RKO (cell line): ENCODE results near the gene RANBP3L.

Experiments
- DNase-seq: peaks from one replicate; pipeline ENCODE4 v3.0.0-alpha.2; 2016; ENCODE audit warnings: low spot score

RANBP3L gene

DNA sequence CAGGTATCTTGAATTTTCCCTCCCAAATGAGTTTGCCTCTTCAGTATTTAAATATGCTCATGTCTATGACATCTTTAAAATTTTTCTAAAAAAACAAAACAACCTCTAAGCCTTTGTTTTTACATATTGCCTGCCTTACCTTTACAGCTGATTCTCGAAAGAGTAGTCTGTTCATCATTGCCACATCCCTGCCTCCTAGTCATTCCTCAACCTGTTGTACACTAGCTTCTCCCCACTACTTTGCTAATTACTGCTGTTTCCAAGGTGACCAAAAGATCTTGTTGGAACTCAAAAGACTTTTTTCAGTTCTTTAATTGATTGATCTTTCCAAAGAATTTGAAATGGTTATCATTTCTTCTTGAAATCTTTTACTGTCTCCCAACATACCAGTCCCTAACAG, 58.0 kb downstream of the RANBP3L start:
- DNase-seq = no peak

DNA sequence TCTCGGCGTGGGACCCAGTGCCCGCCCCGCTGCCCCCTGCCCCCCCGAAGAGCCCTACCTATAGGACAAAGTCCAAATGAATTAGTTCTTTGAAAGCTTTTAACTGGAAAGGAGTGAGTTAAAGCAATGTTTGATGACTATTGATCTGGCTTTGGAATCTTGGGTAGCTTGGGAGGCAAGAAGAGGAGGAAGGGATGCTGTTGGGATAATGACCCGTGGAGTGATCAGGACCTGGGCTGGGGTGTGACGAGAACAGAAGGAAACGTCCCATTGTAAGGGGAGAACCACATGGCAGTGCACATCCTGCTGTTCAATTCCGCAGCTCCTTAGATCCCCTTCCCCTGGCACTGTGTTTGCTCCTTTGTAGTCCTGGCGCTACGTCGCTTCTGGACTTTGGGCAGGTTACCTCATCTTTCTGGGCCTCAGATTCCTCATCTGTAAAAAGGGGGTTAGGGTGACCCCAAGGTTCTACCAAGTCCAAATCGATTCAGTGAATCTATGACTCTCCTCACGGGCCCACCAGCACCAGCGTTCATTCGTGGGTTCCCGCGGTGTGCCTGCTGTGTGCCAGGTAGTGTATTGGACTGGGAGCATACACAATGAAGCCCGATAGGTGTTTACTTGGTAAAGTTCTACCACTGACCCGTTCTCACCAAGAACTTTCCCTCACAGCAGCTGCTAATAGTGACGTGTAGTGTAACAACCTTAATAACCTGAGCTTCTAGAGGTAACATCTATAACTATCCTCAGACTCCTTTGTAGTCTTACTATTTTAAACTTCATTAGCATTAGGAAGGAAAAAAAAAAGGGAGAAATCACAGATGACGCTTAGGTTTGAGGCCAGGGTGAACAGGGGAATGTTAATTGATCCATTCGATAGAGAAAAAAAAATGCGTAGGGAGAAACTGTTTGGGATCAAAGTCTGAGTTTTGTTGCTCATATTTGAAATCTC, 58.9 kb downstream of the RANBP3L start:
- peak; percentile 11 for DNase-seq

DNA sequence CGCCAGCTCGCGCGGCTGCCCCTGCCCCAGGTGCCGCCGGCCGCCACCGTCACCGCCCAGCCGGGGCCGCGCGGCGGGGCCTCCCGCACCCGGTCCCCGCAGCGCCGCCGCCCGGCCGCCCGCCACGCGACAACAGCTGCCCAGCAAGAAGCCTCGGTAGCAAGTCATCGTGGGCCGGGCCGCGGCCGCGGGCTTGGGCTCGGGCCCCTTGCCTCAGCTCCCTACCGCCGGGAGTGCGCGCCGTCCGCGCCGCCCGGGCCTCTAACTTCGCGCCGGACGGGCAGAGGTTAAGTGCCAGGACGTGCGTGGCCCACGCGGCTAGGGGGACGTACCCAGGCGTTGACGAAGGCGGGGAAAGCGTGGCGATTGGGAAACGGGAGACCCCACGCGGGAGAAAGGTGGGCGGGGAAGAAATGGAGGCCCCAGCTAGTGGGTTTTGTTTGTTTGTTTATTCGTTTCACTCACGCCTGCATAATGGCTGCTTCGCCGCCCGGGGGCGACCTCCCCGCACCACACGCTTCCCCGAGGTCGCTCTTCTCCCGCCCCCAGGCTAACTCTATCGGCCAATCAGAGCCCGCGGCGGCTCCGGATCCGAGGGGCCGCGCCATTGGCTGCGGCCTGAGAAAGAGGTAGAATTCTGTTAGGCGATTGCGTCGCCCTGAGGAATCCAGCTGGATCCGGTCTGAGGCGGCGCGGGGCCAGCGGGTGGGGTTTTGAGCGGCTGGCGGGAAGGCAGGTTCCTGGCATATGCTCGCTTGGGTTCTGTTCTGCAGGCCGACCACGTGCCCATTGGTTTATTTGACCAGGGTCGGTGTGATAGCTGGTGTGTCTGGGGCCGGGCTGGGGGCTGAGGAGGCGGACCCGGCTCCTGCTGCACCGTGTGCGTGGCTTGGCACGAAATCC, 59.8 kb downstream of the RANBP3L start, which contains the start of gene NADK2:
TSS of gene NADK2 (minus strand) at position 295 of the 903 bp plus-strand sequence. CDS start at position 168, 127 bp downstream.
- DNase-seq = peak; percentile 95

DNA sequence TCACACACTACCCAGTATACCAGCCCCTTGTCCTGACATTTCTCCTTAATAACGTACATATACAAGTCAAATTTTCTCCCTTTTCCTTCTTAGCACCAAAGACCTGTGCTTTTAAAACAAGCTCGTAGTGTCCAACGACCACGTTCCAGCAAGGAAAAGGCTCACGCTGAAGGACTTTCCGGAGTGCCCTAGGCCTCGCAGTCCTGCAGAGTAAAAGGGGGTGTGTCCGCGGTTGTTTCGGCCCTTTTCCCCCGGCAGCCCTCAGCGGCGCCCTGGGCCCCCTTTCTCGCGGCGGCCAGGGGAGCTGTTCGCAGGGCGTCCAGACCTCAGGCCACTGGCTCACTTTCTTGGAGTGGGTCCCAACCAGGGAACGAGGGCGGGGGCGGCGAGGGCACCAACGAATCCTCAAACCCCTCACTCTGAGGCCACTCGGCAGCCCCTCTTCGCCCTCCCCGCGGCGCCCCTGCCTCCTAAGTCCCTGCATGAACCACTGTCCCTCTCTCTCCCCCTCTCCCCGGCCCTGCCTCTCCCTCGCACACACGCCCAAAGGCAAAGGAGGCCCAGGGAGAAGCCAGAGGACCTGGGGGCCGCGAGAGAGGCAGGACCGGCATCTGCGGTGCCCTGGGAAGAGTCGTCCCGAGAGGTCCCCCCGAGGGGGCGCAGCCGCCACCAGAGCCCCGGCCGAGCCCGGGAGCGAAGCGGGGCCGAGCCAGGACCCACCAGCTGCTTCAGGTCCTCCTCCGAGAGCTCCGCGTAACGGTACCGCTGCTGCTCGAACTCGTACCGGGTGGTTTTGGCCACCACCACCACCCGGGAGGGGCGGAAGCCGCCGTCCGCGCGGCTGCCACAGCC, 60.7 kb downstream of the RANBP3L start:
- DNase-seq = peak; percentile 72

DNA sequence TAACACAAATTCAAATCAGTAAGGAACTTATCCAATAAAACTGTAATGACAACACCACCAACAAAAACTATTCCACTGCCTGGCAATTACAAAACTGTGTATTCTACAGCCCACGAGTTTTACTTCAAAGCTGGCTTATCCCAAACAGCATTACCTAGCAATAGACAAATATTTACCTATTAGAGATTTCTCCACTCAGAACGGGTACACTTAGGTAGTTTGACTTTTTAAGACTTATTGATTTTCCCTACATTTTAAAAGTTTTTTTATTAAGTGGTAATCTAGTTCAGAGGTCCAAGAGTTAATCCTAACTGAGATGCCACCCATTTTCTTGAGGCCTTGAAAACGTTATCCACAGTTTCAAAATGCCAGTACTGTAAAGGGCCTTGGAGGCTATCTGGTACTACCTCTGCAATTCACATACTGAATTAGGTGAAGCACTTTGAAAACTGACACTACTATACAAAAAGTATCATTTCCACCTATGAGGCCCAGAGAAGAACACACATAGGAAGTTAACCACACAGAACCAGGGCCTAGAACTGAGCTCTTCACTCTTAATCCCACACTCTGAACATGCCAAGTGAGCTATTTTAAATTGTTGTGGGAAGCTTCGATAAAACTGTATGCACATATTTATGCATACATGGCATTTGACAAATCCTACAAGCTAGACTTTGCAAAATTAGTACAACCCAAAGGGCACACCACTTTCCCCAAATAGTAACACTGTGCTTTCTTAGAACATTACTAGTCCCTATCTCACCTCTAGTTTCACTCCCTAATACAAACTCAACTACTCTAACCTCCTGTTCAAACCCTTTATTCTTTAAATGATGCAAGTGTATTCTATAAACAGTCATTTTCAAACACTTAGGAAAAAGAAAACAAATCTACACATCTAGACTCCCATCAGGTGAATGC, 62.1 kb downstream of the RANBP3L start:
- no peak for DNase-seq

DNA sequence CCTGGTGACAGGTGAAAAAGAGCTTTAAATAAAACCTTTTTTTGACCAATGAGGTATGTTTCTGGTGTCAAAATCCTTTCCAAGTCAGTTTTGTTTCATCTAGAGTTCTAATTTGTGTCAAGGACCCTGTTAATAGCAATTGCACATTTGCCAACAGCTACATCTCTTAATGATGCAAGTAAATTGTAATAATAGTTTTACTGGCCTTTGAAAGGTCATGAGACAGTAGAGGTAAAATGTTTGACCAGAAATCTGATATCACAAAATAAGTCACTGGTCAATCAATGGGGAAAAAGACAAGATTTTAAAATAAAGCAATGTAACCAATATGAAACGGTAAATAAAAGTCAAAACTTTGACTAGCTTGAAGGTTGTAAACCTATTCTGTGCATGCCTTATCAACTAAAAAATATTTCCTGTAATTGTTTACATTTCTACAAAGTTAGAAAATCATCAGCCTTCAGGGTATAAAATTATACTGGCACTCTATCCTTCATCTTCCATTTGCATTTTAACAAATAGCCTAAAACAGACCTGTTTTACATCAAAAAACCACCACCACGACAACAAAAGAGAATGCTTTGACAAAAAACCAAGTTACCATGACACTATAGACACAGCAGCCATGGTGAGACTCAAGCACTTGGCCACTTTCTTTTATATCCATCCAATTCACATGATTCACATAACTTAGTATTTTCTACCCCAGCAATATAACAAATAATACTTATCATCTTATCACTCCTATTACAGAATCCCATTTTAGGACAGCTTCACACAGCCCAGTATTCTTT, 63.0 kb downstream of the RANBP3L start:
- no peak for DNase-seq

DNA sequence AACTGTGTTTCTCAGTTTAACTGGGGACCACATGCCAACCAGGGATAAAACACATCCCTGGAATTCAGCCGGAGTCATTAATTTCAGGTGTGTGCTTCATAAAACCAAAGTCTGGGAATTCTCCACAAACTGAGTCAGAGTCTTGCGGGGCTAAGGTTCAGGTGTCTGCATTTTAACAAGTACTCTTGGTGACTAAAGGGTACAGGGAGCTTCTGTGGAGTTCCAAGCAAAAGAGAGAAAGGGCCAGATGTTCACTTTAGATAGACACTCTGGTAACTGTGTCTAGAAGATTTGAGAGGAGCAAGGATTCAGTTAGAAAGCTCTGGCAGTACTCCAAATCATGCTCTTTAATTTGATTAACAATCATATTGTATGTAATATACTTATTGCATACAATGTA, 64.0 kb downstream of the RANBP3L start:
- DNase-seq = no peak

DNA sequence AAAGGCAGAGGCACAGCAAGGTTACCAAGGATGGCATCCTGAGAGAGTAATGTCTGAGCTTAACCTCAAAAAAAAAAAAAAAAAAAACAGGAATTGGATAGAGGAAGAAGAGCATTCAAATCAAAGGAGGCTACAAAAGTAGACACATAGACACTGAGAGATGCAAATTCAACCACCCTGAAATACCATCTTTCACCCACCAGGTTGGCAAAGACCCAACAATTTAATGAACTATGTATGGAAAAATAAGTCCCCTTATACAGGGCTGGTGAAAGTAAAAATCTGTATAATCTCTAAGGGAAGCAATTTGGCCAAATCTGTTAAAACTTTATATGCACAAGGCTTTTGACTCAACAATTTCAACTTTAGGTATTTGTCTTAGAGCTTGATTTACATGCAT, 64.9 kb downstream of the RANBP3L start:
- DNase-seq = no peak

DNA sequence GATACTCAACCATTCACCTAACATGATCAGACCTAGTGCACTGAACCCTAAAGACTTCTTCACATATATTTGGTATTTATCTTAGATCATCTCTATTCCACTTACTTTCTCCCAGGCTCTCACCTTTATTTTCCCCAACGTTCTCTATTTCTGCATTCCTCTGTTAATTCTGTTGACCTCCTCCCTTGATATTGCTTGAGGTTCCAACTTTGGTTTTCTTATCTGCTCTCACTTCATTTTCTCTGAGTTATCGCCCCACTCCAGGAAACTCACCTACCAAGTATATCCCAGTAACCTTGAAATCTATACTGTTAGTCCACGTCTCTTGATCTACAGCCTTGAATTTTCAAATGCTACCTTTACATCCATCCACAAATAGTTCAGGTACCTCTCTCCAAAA, 69.2 kb downstream of the RANBP3L start:
- DNase-seq = no peak

DNA sequence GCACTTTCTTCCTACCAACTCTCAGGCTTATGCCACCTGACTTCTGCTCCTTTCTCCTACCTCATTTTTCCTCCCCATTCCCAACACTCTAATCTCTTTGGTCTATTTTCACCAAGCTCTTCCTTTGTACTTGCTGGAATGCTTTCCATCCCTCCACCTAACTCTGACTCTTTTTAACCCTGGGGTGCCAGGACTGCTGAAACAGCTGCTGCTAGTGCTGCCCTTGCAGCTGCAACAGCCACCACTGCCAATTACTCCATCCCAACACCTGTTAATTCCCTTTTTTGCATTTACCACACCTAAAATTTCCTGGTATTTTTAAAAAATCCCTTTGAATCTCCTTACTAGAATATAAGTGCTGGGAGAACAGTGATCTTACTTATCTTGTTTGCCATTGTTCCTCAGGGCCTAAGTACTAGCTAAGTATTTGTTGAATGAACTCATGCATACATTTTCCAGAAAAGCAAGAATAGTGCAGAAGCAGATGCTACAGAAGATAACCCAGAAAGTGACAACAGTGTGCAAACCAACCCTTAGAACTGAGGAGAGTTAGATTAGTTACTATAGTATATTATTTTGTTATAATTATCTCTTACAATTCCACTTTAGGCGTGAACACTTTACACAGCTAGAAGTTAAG, 71.4 kb downstream of the RANBP3L start:
- no peak for DNase-seq

DNA sequence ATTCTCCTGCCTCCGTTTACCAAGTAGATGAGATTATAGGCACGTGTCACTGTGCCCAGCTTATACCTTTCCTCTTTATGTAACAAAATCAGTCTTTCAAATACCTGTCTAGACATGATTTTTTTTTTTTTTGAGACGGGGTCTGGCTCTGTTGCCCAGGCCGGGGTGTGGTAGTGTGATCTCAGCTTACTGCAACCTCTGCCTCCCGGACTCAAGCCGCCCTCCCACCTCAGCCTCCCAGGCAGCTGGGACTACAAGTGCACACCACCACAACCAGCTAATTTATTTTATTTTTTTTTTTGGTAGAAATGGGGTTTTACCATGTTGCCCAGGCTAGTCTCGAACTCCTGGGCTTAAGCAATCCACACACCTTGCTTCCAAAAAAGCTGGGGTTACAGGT, 73.2 kb downstream of the RANBP3L start:
- DNase-seq = no peak

DNA sequence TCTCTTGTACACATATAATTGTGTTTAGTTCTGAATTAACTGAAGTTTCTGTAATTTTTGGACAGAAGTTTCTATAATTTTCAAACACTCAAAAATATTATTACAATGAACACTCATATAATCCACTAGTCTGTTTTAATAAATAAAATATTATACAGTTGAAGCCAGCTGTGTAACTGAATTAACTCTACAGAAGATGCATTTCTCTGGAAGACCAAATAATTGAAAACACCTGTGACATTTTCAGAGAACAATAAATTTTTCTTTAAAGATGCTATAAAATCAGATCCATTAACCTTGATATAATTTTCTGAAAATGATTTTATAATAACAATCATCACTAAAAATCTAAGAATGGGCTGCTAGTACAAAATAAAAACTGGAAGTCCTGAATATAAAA, 74.7 kb downstream of the RANBP3L start:
- DNase-seq = no peak

DNA sequence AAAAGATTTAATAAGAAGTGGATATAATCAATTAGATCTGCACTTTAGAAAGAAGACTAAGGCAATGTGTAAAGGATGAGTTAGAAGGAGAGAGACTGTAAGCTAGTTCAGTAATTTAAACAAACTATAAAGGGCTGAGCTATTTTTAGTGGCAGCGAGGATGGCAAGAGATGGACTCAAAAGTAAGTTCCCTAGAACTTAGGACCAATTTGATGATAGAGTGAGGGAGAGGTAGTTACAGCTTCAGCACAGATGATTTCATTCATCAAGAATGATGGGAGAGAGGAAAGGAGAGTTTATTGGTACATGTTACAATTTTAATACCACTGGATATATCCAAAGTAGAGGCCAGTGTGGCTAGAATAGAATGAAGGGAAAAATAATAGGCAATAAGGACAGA, 79.1 kb downstream of the RANBP3L start:
- DNase-seq = no peak

DNA sequence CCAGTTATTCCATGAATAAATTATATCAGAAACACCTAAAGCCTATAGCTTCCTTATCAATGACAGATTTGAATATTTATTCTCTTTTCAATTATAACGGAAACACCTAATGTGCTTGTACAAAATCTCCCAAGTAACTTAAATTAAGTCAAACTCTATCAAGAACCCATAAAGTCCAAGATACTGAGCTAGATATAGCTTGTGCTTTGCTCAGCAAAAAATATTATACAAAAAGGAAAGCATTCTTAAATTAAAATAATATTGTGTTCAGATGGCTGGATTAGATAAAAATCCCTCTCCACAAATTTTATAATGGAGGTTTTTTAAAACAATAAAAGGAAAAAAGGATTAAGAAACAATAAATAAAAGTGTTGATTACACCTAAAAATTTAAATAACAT, 83.7 kb downstream of the RANBP3L start:
- DNase-seq = no peak

DNA sequence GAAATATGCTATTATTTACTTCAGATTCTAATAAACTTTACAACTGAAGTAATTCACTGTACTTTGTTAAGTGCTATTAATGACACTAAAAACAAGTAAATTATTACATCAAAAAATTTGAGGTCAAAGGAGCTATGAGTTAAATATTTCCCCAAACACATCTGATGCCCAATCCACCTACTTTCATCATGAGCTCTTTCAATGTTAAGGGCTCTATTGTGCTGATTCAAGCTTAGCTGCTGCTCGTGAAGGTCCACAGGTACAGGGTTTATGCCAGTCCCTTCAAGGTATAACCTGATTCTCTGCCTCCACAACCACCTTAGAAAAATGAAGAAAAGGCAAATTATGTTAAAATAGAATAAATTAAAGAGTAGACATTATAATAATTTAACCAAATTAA, 84.1 kb downstream of the RANBP3L start:
- no peak for DNase-seq

DNA sequence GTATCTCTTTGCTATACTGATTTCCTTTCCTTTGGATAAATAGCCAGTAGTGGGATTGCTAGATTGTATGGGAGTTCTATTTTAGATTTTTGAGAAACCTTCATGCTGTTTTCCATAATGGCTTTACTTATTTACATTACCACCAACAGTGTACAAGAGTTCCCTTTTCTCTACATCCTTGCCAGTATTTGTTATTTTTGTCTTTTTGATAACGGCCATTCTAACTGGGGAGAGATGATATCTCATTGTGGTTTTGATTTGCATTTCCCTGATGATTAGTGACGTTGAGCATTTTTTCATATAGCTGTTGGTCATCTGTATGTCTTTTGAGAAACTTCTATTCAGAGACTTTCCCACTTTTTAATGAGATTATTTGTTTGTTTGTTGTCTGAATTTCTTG, 85.8 kb downstream of the RANBP3L start:
- DNase-seq = no peak

DNA sequence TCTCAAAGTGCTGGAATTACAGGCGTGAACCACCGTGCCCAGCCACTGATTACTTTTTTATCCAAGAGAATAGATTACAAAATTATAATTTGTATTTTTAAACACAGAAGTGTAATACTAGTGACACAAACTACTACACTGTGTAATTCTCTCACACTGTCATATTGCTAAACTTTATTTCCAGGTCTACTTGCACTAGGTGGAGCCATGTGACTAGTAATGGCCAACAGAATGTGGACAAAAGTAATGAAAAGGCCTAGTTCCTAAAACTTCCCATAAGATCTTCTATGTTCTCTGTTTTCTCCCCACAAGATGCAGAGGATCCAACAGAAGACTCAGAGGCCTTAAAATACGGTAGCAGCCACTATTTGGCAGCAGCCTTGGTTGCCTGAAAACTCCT, 87.3 kb downstream of the RANBP3L start:
- DNase-seq = no peak

DNA sequence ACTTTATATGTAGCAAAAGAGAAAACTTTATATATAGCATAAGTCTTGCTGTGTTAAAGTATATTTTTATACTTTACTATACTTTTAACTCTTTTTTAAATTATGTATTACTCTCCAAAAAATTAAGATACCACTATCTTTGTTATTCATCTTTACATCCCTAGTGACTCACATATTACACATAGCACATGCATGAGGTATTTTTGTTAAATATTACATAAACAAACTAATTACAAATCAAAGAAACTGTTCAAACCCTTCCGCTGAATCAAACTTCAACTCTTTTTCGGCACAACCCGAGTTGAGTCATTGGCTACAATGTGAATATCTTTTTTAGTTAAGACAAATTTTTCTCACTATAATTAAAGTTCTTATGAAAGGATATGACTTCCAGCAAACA, 92.0 kb downstream of the RANBP3L start:
- no peak for DNase-seq

DNA sequence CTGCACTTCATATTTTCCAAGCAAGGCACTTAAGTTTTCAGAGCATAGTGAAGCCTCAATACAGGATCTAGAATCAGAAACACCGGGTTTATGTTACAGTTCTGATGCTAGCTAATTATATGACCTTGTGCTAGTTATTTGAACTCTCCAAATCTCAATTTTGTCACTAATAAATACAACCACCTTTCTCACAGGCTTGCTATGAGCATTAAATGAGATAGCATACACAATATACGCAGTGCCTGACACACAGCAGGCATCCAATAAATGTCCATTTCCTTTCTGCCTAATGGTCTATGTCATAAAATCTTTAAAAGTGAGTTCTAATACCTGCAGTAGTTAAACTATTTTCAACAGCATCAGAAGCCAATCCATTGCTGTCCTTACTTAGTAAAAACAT, 92.9 kb downstream of the RANBP3L start:
- DNase-seq = no peak
